ENCODE data around the gene HSF5. TPM values are rescaled to one million over a fixed set of nuclear protein-coding genes. Genes with fewer than 3 reads are reported as not detected.

Gene HSF5
- total and polyA plus RNA-seq, 2 of the 13 experiments (the other 11 are each of a cell fraction or from before 2014, with no cell fraction given) = not detected

DNA sequence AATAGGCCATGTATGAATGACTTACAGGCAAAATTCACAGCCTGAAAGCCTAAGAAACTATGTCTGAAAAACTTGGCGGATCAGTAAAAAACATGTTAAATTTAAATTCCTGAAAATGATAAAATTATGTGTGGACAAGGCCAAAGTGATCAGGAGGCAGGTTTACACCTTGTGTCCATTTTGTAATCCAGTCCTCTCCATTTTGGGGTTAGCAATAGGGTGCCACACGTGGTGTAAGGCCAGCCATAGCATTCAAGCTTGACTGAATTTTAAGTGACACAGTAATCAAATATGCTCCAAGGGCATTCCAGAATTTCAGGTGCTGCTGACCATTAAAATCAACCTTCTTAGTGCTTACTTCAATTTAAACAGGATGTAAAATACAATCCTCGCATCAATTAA is 73.6 kb downstream of the HSF5 start (continued):
- TF ChIP-seq, protein P1, sequence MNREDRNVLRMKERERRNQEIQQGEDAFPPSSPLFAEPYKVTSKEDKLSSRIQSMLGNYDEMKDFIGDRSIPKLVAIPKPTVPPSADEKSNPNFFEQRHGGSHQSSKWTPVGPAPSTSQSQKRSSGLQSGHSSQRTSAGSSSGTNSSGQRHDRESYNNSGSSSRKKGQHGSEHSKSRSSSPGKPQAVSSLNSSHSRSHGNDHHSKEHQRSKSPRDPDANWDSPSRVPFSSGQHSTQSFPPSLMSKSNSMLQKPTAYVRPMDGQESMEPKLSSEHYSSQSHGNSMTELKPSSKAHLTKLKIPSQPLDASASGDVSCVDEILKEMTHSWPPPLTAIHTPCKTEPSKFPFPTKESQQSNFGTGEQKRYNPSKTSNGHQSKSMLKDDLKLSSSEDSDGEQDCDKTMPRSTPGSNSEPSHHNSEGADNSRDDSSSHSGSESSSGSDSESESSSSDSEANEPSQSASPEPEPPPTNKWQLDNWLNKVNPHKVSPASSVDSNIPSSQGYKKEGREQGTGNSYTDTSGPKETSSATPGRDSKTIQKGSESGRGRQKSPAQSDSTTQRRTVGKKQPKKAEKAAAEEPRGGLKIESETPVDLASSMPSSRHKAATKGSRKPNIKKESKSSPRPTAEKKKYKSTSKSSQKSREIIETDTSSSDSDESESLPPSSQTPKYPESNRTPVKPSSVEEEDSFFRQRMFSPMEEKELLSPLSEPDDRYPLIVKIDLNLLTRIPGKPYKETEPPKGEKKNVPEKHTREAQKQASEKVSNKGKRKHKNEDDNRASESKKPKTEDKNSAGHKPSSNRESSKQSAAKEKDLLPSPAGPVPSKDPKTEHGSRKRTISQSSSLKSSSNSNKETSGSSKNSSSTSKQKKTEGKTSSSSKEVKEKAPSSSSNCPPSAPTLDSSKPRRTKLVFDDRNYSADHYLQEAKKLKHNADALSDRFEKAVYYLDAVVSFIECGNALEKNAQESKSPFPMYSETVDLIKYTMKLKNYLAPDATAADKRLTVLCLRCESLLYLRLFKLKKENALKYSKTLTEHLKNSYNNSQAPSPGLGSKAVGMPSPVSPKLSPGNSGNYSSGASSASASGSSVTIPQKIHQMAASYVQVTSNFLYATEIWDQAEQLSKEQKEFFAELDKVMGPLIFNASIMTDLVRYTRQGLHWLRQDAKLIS (CRISPR knock-in tag; IDR thresholded peaks at IDR 0.05) = peak; percentile 96
- TF ChIP-seq BRCA1 (CRISPR knock-in tag; IDR thresholded peaks at IDR 0.05) (no peak), ZNF441 (CRISPR knock-in tag; IDR thresholded peaks at IDR 0.05; ENCODE audit: borderline replicate concordance) (no peak), ZFP36 (IDR thresholded peaks at IDR 0.05; ENCODE audit: borderline replicate concordance, low read depth, low read length, partially characterized antibody) (no peak), ZMYM3 (CRISPR knock-in tag; IDR thresholded peaks at IDR 0.05) (no peak), FOXA3 (CRISPR knock-in tag; IDR thresholded peaks at IDR 0.05) (no peak), ZNF780A (CRISPR knock-in tag; IDR thresholded peaks at IDR 0.05) (no peak), ZFP36L1 (CRISPR knock-in tag; IDR thresholded peaks at IDR 0.05) (no peak), MED1 (CRISPR knock-in tag; IDR thresholded peaks at IDR 0.05) (0 out of 2 replicates have a peak, but pooled peaks have one; percentile 13), ZNF331 (CRISPR knock-in tag; IDR thresholded peaks at IDR 0.05) (0 out of 2 replicates have a peak, but pooled peaks have one; percentile 54), RFX5 (IDR thresholded peaks at IDR 0.05; ENCODE audit: low read depth, low read length) (no peak), POLR2A (IDR thresholded peaks at IDR 0.05; ENCODE audit: insufficient read depth in 1 of 2, low read depth in 2 of 2, low read length in 2 of 2) (peak; percentile 38 to 41; a peak in 2 of 4 replicates), ZNF670 (CRISPR knock-in tag; IDR thresholded peaks at IDR 0.05; ENCODE audit: borderline replicate concordance) (no peak), IRX3 (CRISPR knock-in tag; IDR thresholded peaks at IDR 0.05; ENCODE audit: borderline replicate concordance, low read depth) (no peak), KDM4B (CRISPR knock-in tag; IDR thresholded peaks at IDR 0.05) (no peak)
- TF ChIP-seq, protein P2, sequence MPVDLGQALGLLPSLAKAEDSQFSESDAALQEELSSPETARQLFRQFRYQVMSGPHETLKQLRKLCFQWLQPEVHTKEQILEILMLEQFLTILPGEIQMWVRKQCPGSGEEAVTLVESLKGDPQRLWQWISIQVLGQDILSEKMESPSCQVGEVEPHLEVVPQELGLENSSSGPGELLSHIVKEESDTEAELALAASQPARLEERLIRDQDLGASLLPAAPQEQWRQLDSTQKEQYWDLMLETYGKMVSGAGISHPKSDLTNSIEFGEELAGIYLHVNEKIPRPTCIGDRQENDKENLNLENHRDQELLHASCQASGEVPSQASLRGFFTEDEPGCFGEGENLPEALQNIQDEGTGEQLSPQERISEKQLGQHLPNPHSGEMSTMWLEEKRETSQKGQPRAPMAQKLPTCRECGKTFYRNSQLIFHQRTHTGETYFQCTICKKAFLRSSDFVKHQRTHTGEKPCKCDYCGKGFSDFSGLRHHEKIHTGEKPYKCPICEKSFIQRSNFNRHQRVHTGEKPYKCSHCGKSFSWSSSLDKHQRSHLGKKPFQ (CRISPR knock-in tag; IDR thresholded peaks at IDR 0.05; ENCODE audit: insufficient replicate concordance) = no peak
- TF ChIP-seq, protein P3, sequence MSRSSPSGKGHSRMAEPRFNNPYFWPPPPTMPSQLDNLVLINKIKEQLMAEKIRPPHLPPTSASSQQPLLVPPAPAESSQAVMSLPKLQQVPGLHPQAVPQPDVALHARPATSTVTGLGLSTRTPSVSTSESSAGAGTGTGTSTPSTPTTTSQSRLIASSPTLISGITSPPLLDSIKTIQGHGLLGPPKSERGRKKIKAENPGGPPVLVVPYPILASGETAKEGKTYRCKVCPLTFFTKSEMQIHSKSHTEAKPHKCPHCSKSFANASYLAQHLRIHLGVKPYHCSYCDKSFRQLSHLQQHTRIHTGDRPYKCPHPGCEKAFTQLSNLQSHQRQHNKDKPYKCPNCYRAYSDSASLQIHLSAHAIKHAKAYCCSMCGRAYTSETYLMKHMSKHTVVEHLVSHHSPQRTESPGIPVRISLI (CRISPR knock-in tag; IDR thresholded peaks at IDR 0.05; ENCODE audit: borderline replicate concordance) = no peak
- TF ChIP-seq, protein P4, sequence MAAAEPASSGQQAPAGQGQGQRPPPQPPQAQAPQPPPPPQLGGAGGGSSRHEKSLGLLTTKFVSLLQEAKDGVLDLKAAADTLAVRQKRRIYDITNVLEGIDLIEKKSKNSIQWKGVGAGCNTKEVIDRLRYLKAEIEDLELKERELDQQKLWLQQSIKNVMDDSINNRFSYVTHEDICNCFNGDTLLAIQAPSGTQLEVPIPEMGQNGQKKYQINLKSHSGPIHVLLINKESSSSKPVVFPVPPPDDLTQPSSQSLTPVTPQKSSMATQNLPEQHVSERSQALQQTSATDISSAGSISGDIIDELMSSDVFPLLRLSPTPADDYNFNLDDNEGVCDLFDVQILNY (CRISPR knock-in tag; conservative IDR thresholded peaks at IDR 0.05) = no peak
- TF ChIP-seq, protein P5, sequence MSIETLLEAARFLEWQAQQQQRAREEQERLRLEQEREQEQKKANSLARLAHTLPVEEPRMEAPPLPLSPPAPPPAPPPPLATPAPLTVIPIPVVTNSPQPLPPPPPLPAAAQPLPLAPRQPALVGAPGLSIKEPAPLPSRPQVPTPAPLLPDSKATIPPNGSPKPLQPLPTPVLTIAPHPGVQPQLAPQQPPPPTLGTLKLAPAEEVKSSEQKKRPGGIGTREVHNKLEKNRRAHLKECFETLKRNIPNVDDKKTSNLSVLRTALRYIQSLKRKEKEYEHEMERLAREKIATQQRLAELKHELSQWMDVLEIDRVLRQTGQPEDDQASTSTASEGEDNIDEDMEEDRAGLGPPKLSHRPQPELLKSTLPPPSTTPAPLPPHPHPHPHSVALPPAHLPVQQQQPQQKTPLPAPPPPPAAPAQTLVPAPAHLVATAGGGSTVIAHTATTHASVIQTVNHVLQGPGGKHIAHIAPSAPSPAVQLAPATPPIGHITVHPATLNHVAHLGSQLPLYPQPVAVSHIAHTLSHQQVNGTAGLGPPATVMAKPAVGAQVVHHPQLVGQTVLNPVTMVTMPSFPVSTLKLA (IDR thresholded peaks at IDR 0.05) = 0 out of 2 replicates have a peak, but pooled peaks have one; percentile 15

Measured in HepG2 (cell line).